Measurements from ENCODE around the gene IL31RA.

The IL31RA gene

DNA sequence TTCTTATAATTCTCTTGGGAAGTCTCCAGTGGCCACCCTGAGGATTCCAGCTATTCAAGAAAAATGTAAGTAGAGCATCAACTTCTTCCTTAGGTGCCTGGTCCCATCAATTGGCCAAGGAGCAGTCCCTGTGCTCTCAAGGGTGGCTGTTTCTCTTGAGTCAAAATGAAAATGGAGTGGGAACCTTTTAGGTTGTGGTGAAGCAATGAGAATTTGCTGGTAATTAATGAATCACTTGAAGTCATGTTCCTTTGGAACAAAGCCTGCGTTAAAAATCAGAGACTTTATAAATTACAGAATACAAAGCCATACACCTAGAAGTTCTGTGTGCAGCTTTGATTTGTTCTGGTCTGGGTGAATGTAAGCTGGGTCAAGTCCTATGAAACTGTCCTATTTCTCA lies 48.9 kb downstream of the IL31RA start:
- no peak overlapping the region for H3K27ac ChIP-seq (ENCODE audit: low read depth, low read length, severe bottlenecking)
- no peaks in the 10 kb centered on the region for H3K36me3 ChIP-seq (ENCODE audit: control insufficient read depth, insufficient read depth, low read length)
- H3K4me3 ChIP-seq (ENCODE audit: extremely low read depth, insufficient read depth, low read length, poor library complexity, severe bottlenecking), result no peak overlapping the region
- H3K4me1 ChIP-seq (ENCODE audit: control insufficient read depth, insufficient read depth, low read length, poor library complexity, severe bottlenecking), result peaks cover 17% of the 10 kb centered on the region
- no peaks in the 10 kb centered on the region for H3K9me3 ChIP-seq (ENCODE audit: control insufficient read depth, low read length)
- WGBS, 2 experiments (ENCODE audit: insufficient coverage in 2 of 2), result no CpG with 5 or more reads among the region's 1 CpG

DNA sequence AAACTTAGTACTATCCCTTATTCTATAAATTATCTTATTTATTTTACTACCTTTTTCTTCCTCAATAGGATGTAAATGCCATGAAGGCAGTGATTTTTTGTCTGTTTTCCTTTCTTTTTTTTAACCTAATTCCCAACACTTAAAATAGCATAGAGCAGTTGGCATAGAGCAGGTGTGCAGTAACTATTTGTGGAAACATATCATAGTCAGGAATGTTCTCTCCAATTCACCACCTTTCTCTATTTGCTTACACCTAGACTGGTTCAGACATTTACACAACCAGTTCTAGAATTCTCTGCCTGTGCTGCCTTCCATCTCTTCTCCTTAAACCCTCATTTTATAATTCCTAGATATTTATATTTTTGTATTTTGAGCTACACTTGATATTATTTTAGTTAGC lies 49.6 kb downstream of the IL31RA start:
- peaks cover 17% of the 10 kb centered on the region for H3K4me1 ChIP-seq (ENCODE audit: control insufficient read depth, insufficient read depth, low read length, poor library complexity, severe bottlenecking)
- H3K27ac ChIP-seq (ENCODE audit: low read depth, low read length, severe bottlenecking), result no peak overlapping the region
- no peaks in the 10 kb centered on the region for H3K36me3 ChIP-seq (ENCODE audit: control insufficient read depth, insufficient read depth, low read length)
- H3K4me3 ChIP-seq (ENCODE audit: extremely low read depth, insufficient read depth, low read length, poor library complexity, severe bottlenecking), result no peak overlapping the region
- H3K9me3 ChIP-seq (ENCODE audit: control insufficient read depth, low read length), result no peaks in the 10 kb centered on the region

DNA sequence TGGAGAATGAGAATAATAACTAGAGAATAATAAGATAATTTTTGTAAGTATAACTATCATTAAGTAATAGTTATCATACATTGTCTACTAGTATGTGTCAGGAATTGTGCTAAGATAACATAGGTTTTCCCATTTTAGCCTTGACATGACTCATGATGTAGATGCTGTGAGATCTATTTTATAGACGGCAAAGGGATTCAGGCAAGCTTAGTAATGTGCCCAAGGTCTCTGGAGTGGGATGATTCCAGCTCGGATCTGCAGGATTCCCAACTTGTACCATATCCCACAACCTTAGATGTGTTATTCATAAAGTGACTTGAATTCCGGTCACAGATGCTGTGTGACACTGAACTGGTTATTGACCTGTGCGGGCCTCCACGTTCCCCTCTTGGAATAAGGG lies 51.5 kb downstream of the IL31RA start:
- no peaks in the 10 kb centered on the region for H3K36me3 ChIP-seq (ENCODE audit: control insufficient read depth, insufficient read depth, low read length)
- no peak overlapping the region for H3K4me3 ChIP-seq (ENCODE audit: extremely low read depth, insufficient read depth, low read length, poor library complexity, severe bottlenecking)
- 89 to 90% methylated on average over 2 to 3 of the region's 5 CpGs for WGBS, 2 experiments (ENCODE audit: insufficient coverage in 2 of 2)
- H3K9me3 ChIP-seq (ENCODE audit: control insufficient read depth, low read length), result no peaks in the 10 kb centered on the region
- H3K4me1 ChIP-seq (ENCODE audit: control insufficient read depth, insufficient read depth, low read length, poor library complexity, severe bottlenecking), result peaks cover 11% of the 10 kb centered on the region
- no peak overlapping the region for H3K27ac ChIP-seq (ENCODE audit: low read depth, low read length, severe bottlenecking)

DNA sequence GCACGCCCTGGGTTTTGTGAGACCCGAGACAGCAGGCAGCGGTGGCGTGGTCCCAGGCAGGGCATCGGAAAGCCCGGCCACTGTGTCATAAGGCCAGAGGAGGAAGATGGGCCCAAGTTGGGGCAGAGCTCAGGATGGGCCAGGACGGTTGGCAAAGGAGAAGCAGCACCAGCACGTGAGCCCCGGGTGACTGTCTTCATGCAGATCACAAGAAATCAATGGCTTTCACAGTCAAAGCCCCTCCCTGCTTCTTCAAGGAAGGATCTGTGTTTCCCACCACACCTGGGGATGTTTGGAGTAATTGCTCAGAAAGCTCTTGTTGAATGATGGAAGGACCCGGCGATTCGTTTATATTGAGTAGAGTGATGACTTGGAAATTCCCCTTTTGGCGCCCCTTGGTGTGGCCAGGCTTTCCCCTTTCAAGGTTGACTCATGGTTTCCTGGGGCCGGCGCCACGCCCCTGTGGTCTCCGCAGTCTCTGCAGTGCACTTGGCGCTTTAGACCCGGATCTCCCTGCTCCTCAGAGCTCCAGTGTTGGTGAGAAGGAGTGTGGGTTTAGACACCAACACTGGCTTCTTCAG lies 52.1 kb downstream of the IL31RA start:
- WGBS, 2 experiments (ENCODE audit: insufficient coverage in 2 of 2), result 87 to 92% methylated on average over 18 to 19 of the region's 19 CpGs
- Histone ChIP-seq H3K27ac (ENCODE audit: low read depth, low read length, severe bottlenecking) (no peak overlapping the region), H3K4me3 (ENCODE audit: extremely low read depth, insufficient read depth, low read length, poor library complexity, severe bottlenecking) (no peak overlapping the region), H3K36me3 (ENCODE audit: control insufficient read depth, insufficient read depth, low read length) (no peaks in the 10 kb centered on the region), H3K9me3 (ENCODE audit: control insufficient read depth, low read length) (no peaks in the 10 kb centered on the region), H3K4me1 (ENCODE audit: control insufficient read depth, insufficient read depth, low read length, poor library complexity, severe bottlenecking) (peaks cover 9% of the 10 kb centered on the region)

DNA sequence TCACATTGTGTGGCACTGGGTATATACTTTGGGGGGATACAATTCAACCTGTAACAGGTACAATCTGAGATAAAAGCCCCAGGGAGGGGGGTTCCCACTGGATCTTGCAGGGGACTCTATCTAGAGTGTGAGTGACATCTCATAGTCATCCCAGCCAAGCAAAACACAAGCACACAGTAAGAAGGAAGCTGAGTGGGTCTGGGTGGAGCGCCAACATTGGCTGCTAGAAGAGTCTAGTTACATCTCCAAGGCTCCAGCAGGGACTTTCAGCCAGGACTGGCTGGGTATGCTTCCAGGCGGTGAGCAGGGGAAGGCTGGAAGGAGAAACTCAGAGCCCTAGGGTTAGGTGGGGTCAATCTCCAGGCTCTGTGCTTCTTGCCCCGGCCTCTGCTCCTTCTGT lies 53.0 kb downstream of the IL31RA start:
- Histone ChIP-seq H3K4me3 (ENCODE audit: extremely low read depth, insufficient read depth, low read length, poor library complexity, severe bottlenecking) (no peak overlapping the region), H3K4me1 (ENCODE audit: control insufficient read depth, insufficient read depth, low read length, poor library complexity, severe bottlenecking) (peaks cover 7% of the 10 kb centered on the region), H3K9me3 (ENCODE audit: control insufficient read depth, low read length) (no peaks in the 10 kb centered on the region), H3K36me3 (ENCODE audit: control insufficient read depth, insufficient read depth, low read length) (no peaks in the 10 kb centered on the region), H3K27ac (ENCODE audit: low read depth, low read length, severe bottlenecking) (no peak overlapping the region)
- 88 to 94% methylated on average over 2 to 3 of the region's 3 CpGs for WGBS, 2 experiments (ENCODE audit: insufficient coverage in 2 of 2)

DNA sequence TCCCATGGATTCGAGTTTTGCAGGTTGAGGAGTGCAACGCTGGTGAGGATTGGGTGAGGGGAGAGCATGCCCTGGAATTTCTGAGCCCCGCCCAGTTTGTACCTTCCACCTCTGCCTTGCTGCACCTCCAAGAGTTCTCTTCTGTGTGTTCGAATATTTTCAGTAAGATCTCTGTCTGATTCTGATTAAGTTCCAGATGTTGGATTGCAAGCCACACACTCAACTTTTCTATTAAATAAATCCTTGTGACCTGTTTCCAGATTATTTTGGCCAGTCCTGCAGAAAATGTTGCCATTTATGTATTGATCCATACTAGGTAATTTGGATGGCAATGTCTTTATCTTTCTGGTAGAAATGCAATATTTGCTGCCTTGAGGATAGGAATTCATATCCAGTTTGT lies 54.1 kb downstream of the IL31RA start:
- WGBS, 2 experiments (ENCODE audit: insufficient coverage in 2 of 2), result 83 to 89% methylated on average over 1 to 3 of the region's 4 CpGs
- H3K9me3 ChIP-seq (ENCODE audit: control insufficient read depth, low read length), result no peaks in the 10 kb centered on the region
- H3K36me3 ChIP-seq (ENCODE audit: control insufficient read depth, insufficient read depth, low read length), result no peaks in the 10 kb centered on the region
- H3K4me1 ChIP-seq (ENCODE audit: control insufficient read depth, insufficient read depth, low read length, poor library complexity, severe bottlenecking), result no peaks in the 10 kb centered on the region
- no peak overlapping the region for H3K27ac ChIP-seq (ENCODE audit: low read depth, low read length, severe bottlenecking)
- no peak overlapping the region for H3K4me3 ChIP-seq (ENCODE audit: extremely low read depth, insufficient read depth, low read length, poor library complexity, severe bottlenecking)

DNA sequence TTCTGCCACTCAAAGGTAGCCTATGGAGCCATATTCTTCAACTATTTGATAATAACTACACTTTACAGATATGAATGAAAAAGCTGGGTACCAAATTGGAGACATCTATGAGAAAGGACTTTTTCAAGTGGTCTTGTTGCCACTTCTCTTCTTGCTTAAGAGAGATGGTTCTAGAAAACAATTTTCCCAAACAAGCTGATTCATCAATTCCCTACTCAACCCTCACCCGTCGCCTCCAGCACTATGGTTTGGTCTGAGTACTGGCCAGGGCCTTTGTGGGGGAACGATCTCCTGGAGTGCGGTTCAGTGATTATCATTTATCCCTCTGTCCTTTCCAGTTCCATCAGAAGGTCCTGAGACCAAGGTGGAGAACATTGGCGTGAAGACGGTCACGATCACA lies 56.8 kb downstream of the IL31RA start:
- Histone ChIP-seq H3K27ac (ENCODE audit: low read depth, low read length, severe bottlenecking) (no peak overlapping the region), H3K4me1 (ENCODE audit: control insufficient read depth, insufficient read depth, low read length, poor library complexity, severe bottlenecking) (no peaks in the 10 kb centered on the region), H3K4me3 (ENCODE audit: extremely low read depth, insufficient read depth, low read length, poor library complexity, severe bottlenecking) (no peak overlapping the region), H3K36me3 (ENCODE audit: control insufficient read depth, insufficient read depth, low read length) (no peaks in the 10 kb centered on the region), H3K9me3 (ENCODE audit: control insufficient read depth, low read length) (no peaks in the 10 kb centered on the region)
- 97 to 100% methylated on average over 4 to 5 of the region's 7 CpGs for WGBS, 2 experiments (ENCODE audit: insufficient coverage in 2 of 2)

DNA sequence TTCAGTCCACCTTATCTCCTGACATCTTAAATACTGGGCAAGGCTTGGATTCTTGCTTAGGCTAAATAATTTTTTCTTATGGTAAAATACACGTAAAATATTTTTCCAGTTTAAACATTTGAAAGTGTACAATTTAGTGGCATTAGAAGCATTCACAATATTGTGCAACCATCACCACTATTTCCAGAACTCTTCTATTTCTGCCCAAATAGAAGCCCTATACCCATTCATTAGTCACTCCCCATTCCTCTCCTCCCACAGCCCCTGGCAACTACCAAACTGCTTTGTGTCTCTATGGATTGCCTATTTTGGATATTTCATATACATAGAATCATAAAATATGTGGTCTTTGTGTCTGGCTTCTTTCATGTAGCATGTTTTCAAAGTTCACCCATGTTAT lies 57.6 kb downstream of the IL31RA start:
- no peak overlapping the region for H3K27ac ChIP-seq (ENCODE audit: low read depth, low read length, severe bottlenecking)
- no peaks in the 10 kb centered on the region for H3K9me3 ChIP-seq (ENCODE audit: control insufficient read depth, low read length)
- no peak overlapping the region for H3K4me3 ChIP-seq (ENCODE audit: extremely low read depth, insufficient read depth, low read length, poor library complexity, severe bottlenecking)
- no peaks in the 10 kb centered on the region for H3K36me3 ChIP-seq (ENCODE audit: control insufficient read depth, insufficient read depth, low read length)
- WGBS, 2 experiments (ENCODE audit: insufficient coverage in 2 of 2), result no CpG with 5 or more reads among the region's 1 CpG
- H3K4me1 ChIP-seq (ENCODE audit: control insufficient read depth, insufficient read depth, low read length, poor library complexity, severe bottlenecking), result peaks cover 2% of the 10 kb centered on the region

DNA sequence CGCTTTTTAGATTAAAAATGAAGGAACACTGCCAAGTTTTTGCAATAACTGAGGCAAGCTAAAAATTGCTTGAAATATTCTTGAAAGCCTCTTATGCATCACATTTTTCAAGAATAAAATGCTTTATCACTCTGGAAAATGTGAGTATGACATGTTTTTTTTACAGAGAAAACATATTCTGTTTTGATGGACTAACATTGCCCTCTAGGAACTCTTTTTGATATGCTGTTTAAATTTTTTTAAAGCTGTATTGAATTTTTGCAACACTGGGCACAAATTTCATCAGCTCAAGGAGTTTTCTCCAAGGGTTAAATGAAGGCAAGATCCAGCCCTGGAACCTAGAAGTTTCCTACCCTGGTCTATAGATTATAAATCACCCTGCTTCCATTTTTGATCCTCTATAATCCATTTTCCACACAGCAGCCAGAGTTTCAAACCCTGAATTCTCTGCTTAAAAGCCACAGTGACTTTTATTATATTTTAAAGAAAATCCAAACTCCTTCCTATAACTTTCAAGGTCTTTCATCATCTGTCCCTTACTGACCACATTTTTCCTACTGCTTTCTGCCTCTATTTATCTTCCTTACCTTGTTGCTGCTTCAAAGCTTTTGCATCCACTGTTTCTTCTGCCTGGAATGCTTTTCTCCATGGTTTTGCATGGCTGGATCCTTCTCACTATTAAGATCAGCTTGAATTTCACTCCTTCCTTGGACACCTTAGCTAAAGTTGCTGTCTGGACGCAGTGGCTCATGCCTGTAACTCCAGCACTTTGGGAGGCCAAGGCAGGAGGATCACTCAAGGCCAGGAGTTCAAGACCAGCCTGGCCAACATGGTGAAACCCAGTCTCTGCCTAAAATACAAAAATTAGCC lies 60.9 kb downstream of the IL31RA start:
- H3K4me3 ChIP-seq (ENCODE audit: extremely low read depth, insufficient read depth, low read length, poor library complexity, severe bottlenecking), result no peak overlapping the region
- H3K36me3 ChIP-seq (ENCODE audit: control insufficient read depth, insufficient read depth, low read length), result no peaks in the 10 kb centered on the region
- WGBS, 2 experiments (ENCODE audit: insufficient coverage in 2 of 2), result 86 to 93% methylated on average over 2 of the region's 2 CpGs
- H3K9me3 ChIP-seq (ENCODE audit: control insufficient read depth, low read length), result no peaks in the 10 kb centered on the region
- H3K4me1 ChIP-seq (ENCODE audit: control insufficient read depth, insufficient read depth, low read length, poor library complexity, severe bottlenecking), result peaks cover 5% of the 10 kb centered on the region
- H3K27ac ChIP-seq (ENCODE audit: low read depth, low read length, severe bottlenecking), result no peak overlapping the region

DNA sequence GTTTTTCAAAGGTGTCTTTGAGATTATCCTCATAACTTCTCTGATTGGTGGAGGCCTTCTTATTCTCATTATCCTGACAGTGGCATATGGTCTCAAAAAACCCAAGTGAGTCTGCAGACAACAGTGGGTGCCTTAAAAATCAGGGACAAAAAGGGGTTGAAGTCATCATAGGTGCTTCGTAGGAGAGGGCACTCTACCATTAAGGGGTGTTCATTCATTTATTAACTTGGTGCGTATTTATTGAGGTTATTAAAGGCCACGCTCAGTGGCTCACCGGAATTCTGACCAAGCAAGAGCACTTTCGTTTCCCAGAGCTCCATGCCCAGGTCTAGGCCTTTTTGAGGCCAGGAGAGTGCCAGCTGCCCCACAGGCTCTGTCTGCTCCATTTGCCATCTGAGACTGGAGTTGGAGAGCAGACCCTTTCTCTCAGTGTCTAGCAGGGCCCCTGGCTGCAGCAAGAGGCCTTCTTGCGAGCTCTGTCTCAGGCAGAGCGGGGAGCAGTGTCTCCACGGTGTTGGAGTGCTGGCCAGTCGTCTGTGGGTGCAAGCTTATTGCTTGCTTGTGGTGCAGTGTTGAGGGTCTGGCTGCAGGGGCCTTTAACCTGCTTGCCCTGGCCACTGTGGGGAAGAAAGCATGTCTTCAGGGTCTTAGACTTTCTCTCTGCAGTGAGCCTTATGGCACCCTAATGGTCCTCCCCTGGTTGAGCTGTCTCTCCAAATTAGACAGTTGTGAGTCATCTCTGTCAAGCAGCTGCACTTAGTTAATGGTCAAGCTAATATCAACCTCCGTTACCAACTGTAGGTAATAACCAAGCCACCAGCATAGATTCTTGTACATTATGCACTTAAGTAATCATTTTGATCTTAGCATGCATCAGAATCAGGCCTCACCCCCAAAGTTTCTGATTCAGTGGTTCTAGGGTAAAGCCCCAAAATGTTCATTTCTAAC lies 62.6 kb downstream of the IL31RA start:
- no peaks in the 10 kb centered on the region for H3K9me3 ChIP-seq (ENCODE audit: control insufficient read depth, low read length)
- no peaks in the 10 kb centered on the region for H3K36me3 ChIP-seq (ENCODE audit: control insufficient read depth, insufficient read depth, low read length)
- H3K27ac ChIP-seq (ENCODE audit: low read depth, low read length, severe bottlenecking), result no peak overlapping the region
- WGBS, 2 experiments (ENCODE audit: insufficient coverage in 2 of 2), result 92 to 96% methylated on average over 7 to 8 of the region's 10 CpGs
- no peak overlapping the region for H3K4me3 ChIP-seq (ENCODE audit: extremely low read depth, insufficient read depth, low read length, poor library complexity, severe bottlenecking)
- H3K4me1 ChIP-seq (ENCODE audit: control insufficient read depth, insufficient read depth, low read length, poor library complexity, severe bottlenecking), result peaks cover 10% of the 10 kb centered on the region
